GM18873 (cell line): ENCODE data around the gene SPTBN4.
"Not testable (repeated sequence)": the region's sequence is repeated elsewhere in the genome, so short reads cannot be mapped to it uniquely, and the experiment has no call there.

Source experiments
- ATAC-seq: cut with Tn5 transposase; IDR thresholded peaks from one replicate; pipeline ENCODE4 v1.9.1; 2021; ENCODE audit warnings: mild to moderate bottlenecking, moderate library complexity, moderate number of reproducible peaks; ENCODE audit not compliant: unreplicated experiment, low FRiP score

Gene SPTBN4

GRCh38 chr19:40525234-40526051, 58.6 kb downstream of the SPTBN4 start:
- ATAC-seq = no peak

GRCh38 chr19:40528078-40528477, 61.3 kb downstream of the SPTBN4 start:
- ATAC-seq = no peak

GRCh38 chr19:40528533-40529092, 61.8 kb downstream of the SPTBN4 start:
- no peak for ATAC-seq

- no peak for ATAC-seq
These were observed 62.5 kb downstream of the SPTBN4 start for GRCh38 chr19:40529093-40529954.

- no peak for ATAC-seq
These were observed 63.5 kb downstream of the SPTBN4 start for GRCh38 chr19:40530091-40530901.

- ATAC-seq = no peak
These were observed 66.7 kb downstream of the SPTBN4 start for GRCh38 chr19:40533508-40533907.

GRCh38 chr19:40534148-40534547, 67.3 kb downstream of the SPTBN4 start:
- no peak for ATAC-seq

GRCh38 chr19:40539070-40539469, 72.3 kb downstream of the SPTBN4 start:
- ATAC-seq = no peak

GRCh38 chr19:40542202-40542859, 75.5 kb downstream of the SPTBN4 start:
- no peak for ATAC-seq

- no peak for ATAC-seq
These were observed 76.3 kb downstream of the SPTBN4 start for GRCh38 chr19:40543029-40543597.

GRCh38 chr19:40546153-40546841, 79.5 kb downstream of the SPTBN4 start:
- not testable (repeated sequence) for ATAC-seq

GRCh38 chr19:40547190-40547589, 80.4 kb downstream of the SPTBN4 start:
- ATAC-seq = not testable (repeated sequence)

- no peak for ATAC-seq
These were observed 81.0 kb downstream of the SPTBN4 start for GRCh38 chr19:40547836-40548235.

GRCh38 chr19:40549007-40549708, 82.4 kb downstream of the SPTBN4 start:
- no peak for ATAC-seq

GRCh38 chr19:40550951-40551350, 84.2 kb downstream of the SPTBN4 start:
- no peak for ATAC-seq

GRCh38 chr19:40552848-40553247, 86.0 kb downstream of the SPTBN4 start:
- ATAC-seq = no peak

GRCh38 chr19:40553885-40554857, 87.4 kb downstream of the SPTBN4 start:
- no peak for ATAC-seq
